Effector CD4-positive, alpha-beta T cell (primary cell): Measurements from ENCODE around the gene PIGO.
A peak's percentile ranks its signal among the peaks of the same experiment; 100 is the strongest.

Experiments used
- DNase-seq: peaks from one replicate; pipeline ENCODE4 v3.0.0-alpha.2; 2020

Gene PIGO

GRCh38 chr9:35070823-35071813, 25.3 kb downstream of the PIGO start:
- no peak for DNase-seq

GRCh38 chr9:35069020-35069419, 27.4 kb downstream of the PIGO start:
- no peak for DNase-seq

- no peak for DNase-seq
These were observed 29.3 kb downstream of the PIGO start for GRCh38 chr9:35067056-35067455.

- DNase-seq, result no peak
These were observed 35.7 kb downstream of the PIGO start for GRCh38 chr9:35060548-35061207.

- no peak for DNase-seq
These were observed 37.0 kb downstream of the PIGO start for GRCh38 chr9:35059438-35059837.

GRCh38 chr9:35057271-35057620, 39.1 kb downstream of the PIGO start:
- DNase-seq, result no peak

- no peak for DNase-seq
These were observed 39.7 kb downstream of the PIGO start for GRCh38 chr9:35056571-35057270.

- DNase-seq, result no peak
These were observed 41.3 kb downstream of the PIGO start for GRCh38 chr9:35054871-35055644.

GRCh38 chr9:35054185-35054835, 42.1 kb downstream of the PIGO start:
- DNase-seq, result no peak

- DNase-seq, result peak; percentile 37
These were observed 45.1 kb downstream of the PIGO start for GRCh38 chr9:35051069-35051967.

GRCh38 chr9:35048511-35048910, 47.9 kb downstream of the PIGO start:
- no peak for DNase-seq

GRCh38 chr9:35044071-35044470, 52.3 kb downstream of the PIGO start:
- DNase-seq, result no peak

GRCh38 chr9:35042891-35043545, 53.4 kb downstream of the PIGO start:
- no peak for DNase-seq

- no peak for DNase-seq
These were observed 54.2 kb downstream of the PIGO start for GRCh38 chr9:35042081-35042604.
